OCI-LY3 (cell line): ENCODE data around the gene RAB36.

Experiments used
- EZH2phosphoT487 ChIP-seq: fragments of 200-600 bp; shearing (Covaris generic); IDR thresholded peaks from 2 replicates; pipeline ENCODE4 v1.6.1; 2018; ENCODE audit warnings: antibody characterized with exemption, mixed run types, low read depth
- TF ChIP-seq, protein P1 (sequence below): fragments of 200-600, 300-600 bp; sonication (generic); IDR thresholded peaks from 2 replicates; pipeline ENCODE4 v1.5.1; 2014; ENCODE audit warnings: antibody characterized with exemption, low read length, low read depth

DNA sequence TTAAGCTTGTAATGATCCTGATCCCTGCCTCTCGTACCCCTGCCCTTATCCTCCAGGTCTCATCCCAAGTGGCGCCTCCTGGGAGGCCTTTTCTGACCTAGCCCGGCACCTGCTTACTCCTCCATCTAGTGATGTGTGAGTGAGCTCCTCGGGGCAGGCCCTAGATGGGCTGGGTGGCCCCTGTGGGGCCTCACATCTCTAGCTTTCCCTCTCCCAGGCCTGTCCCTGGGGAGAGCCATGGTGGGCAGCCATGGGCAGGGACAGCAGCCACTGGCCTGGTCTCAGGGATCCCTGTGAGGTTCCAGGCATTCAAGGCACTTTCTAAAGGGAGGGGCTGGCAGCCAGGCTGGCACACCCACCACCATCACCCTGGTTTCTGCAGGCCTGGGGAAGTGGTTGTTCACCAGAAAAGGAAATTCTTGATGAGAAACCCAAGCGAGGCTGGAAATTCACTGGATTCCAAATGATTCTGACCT, 47.0 kb upstream of the RAB36 start:
- TF ChIP-seq, protein P1, sequence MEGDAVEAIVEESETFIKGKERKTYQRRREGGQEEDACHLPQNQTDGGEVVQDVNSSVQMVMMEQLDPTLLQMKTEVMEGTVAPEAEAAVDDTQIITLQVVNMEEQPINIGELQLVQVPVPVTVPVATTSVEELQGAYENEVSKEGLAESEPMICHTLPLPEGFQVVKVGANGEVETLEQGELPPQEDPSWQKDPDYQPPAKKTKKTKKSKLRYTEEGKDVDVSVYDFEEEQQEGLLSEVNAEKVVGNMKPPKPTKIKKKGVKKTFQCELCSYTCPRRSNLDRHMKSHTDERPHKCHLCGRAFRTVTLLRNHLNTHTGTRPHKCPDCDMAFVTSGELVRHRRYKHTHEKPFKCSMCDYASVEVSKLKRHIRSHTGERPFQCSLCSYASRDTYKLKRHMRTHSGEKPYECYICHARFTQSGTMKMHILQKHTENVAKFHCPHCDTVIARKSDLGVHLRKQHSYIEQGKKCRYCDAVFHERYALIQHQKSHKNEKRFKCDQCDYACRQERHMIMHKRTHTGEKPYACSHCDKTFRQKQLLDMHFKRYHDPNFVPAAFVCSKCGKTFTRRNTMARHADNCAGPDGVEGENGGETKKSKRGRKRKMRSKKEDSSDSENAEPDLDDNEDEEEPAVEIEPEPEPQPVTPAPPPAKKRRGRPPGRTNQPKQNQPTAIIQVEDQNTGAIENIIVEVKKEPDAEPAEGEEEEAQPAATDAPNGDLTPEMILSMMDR = no peak
- no peak for TF ChIP-seq EZH2phosphoT487
